Left ventricle myocardium inferior (tissue), 1 donor: ENCODE measurements around the gene VARS1. TPM values are rescaled to one million over a fixed set of nuclear protein-coding genes. Genes with fewer than 3 reads are reported as not detected.

Experiments
- DNase-seq: peaks from one replicate; pipeline ENCODE4 v3.0.0-alpha.2; 2020
- H3K27ac ChIP-seq: fragments of 200-600 bp; replicated peaks from 2 replicates; pipeline ENCODE4 v1.8.0; 2021
- H3K27me3 ChIP-seq: fragments of 200-600 bp; 2 replicates; pipeline ENCODE4 v1.8.0; 2021; ENCODE audit warnings: low read depth
- H3K36me3 ChIP-seq: fragments of 200-600 bp; 2 replicates; pipeline ENCODE4 v1.8.0; 2021
- H3K4me1 ChIP-seq: fragments of 200-600 bp; 2 replicates; pipeline ENCODE4 v1.8.0; 2021
- H3K4me3 ChIP-seq: fragments of 200-600 bp; 2 replicates; pipeline ENCODE4 v1.8.0; 2021; ENCODE audit warnings: mild to moderate bottlenecking, moderate library complexity
- H3K9me3 ChIP-seq: fragments of 200-600 bp; replicated peaks from 2 replicates; pipeline ENCODE4 v1.8.0; 2021
- CTCF ChIP-seq: fragments of 200-600 bp; IDR thresholded peaks from 2 replicates; pipeline ENCODE4 v1.8.0; 2021; ENCODE audit warnings: antibody characterized with exemption, mild to moderate bottlenecking, borderline replicate concordance
- intact Hi-C: fragments of 100-400 bp; cut with micrococcal nuclease; formaldehyde crosslinking; loops from one replicate; pipeline ENCODE4 v1.11.0; 2022
- total RNA-seq: library from RNA; stranded (reverse); fragmentation: NEBNext Ultra II Directional; extraction: Animal tissue kit (Norgen Biotek cat#: 25700); gene quantifications from one replicate; pipeline ENCODE4 v1.2.1, GENCODE V29; 2021
- donor health status: DM: no; HTN: yes; CAD: no; lungs with severe emphysema.

VARS1 gene
- total RNA-seq, 1 donor from 2014 or later = 20.0 TPM

GRCh38 chr6:31791324-31792089 is 4.0 kb downstream of the VARS1 start:
- TF ChIP-seq CTCF = peak; percentile 62
- Histone ChIP-seq H3K4me3 (no peak overlapping the region), H3K27ac (no peak overlapping the region), H3K36me3 (peaks cover 27% of the 10 kb centered on the region), H3K9me3 (no peaks in the 10 kb centered on the region), H3K27me3 (no peaks in the 10 kb centered on the region), H3K4me1 (peaks cover 21% of the 10 kb centered on the region)
- intact Hi-C loops = no loop called here
- DNase-seq = no peak

GRCh38 chr6:31785475-31785874 is 10.1 kb downstream of the VARS1 start:
- Histone ChIP-seq H3K27me3 (no peaks in the 10 kb centered on the region), H3K27ac (no peak overlapping the region), H3K36me3 (peaks cover 54% of the 10 kb centered on the region), H3K9me3 (no peaks in the 10 kb centered on the region), H3K4me3 (no peak overlapping the region), H3K4me1 (no peaks in the 10 kb centered on the region)
- intact Hi-C loops = no loop called here
- DNase-seq = no peak
- TF ChIP-seq CTCF = no peak

GRCh38 chr6:31784098-31784925 is 11.2 kb downstream of the VARS1 start:
- H3K9me3 ChIP-seq = no peaks in the 10 kb centered on the region
- H3K27ac ChIP-seq = no peak overlapping the region
- no peak for TF ChIP-seq CTCF
- DNase-seq = no peak
- H3K4me1 ChIP-seq = no peaks in the 10 kb centered on the region
- no peak overlapping the region for H3K4me3 ChIP-seq
- peaks cover 61% of the 10 kb centered on the region for H3K36me3 ChIP-seq
- intact Hi-C loops = no loop called here
- H3K27me3 ChIP-seq = no peaks in the 10 kb centered on the region

GRCh38 chr6:31782126-31782855 is 13.3 kb downstream of the VARS1 start:
- peaks cover 4% of the 10 kb centered on the region for H3K4me1 ChIP-seq
- no peak overlapping the region for H3K4me3 ChIP-seq
- H3K9me3 ChIP-seq = no peaks in the 10 kb centered on the region
- H3K27me3 ChIP-seq = no peaks in the 10 kb centered on the region
- intact Hi-C loops = no loop called here
- H3K27ac ChIP-seq = no peak overlapping the region
- TF ChIP-seq CTCF = no peak
- H3K36me3 ChIP-seq = peaks cover 73% of the 10 kb centered on the region
- DNase-seq = no peak
